ENCODE results near the gene MGP.

MGP gene

DNA sequence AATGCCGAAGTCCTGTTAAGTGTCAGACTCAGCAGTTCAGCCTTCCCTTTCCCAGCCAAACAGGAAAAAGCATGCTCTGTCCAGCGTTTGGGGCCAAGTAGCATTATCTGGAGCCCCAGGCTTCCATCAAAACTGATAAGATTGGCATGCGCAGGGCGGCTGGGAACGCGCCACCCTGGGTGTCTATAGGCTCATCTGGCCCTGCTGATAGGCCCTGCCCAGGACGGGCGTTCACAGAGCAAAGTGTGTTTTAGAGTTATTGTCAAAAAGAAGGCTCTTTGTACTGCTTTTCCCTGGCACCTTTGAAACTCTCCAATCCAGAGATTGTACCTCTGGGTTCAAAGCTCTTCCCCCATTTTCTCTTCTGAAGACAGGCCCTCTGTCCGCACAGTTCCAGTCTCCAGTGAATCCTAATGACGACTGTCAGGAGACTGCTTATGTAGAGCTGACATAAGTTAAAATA is 42.2 kb downstream of the MGP start, which contains the start of gene ART4:
TSS of gene ART4 (minus strand) at position 102 of the 463 bp plus-strand sequence. CDS start 413 bp downstream, outside the sequence.
- peaks cover 20% of the 10 kb centered on the region for H3K4me1 ChIP-seq (ENCODE audit: control insufficient read depth, insufficient read depth, low read length, poor library complexity, severe bottlenecking)
- H3K4me3 ChIP-seq (ENCODE audit: extremely low read depth, insufficient read depth, low read length, poor library complexity, severe bottlenecking): no peak within 1 kb of the TSS

DNA sequence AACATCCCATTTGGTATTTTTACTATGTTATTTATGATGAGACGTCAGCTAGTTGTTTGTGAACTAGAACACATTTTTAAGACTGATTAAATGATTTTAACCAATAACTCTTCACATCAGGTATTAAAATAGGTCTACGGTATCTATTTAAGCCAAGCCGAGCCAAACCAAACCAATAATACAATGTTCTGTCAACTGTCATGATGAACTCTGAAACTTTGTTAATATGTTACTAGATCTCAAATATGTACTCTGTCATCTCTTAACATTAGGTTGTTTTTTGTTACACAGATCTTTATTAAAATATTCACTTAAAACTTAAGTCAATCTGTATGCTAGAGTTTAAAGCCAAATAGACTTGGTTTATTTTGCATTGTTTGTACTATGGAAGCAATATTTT is 43.3 kb downstream of the MGP start:
- H3K4me1 ChIP-seq (ENCODE audit: control insufficient read depth, insufficient read depth, low read length, poor library complexity, severe bottlenecking): peaks cover 20% of the 10 kb centered on the region
- no peak overlapping the region for H3K27ac ChIP-seq (ENCODE audit: low read depth, low read length, severe bottlenecking)
- H3K36me3 ChIP-seq (ENCODE audit: control insufficient read depth, insufficient read depth, low read length): peaks cover 15% of the 10 kb centered on the region
- no peak overlapping the region for H3K4me3 ChIP-seq (ENCODE audit: extremely low read depth, insufficient read depth, low read length, poor library complexity, severe bottlenecking)
- H3K9me3 ChIP-seq (ENCODE audit: control insufficient read depth, low read length): no peaks in the 10 kb centered on the region
- WGBS, 2 experiments (ENCODE audit: insufficient coverage in 2 of 2): no CpG with 5 or more reads among the region's 3 CpGs

More for the DNA sequence above, 42.2 kb downstream of the MGP start, which contains the start of gene ART4:
- Histone ChIP-seq H3K36me3 (ENCODE audit: control insufficient read depth, insufficient read depth, low read length) (peaks cover 12% of the 10 kb centered on the region), H3K27ac (ENCODE audit: low read depth, low read length, severe bottlenecking) (peak within 1 kb of the TSS; percentile 50), H3K9me3 (ENCODE audit: control insufficient read depth, low read length) (no peaks in the 10 kb centered on the region)
- 78 to 87% methylated on average over 6 to 7 of the region's 10 CpGs for WGBS, 2 experiments (ENCODE audit: insufficient coverage in 2 of 2)

DNA sequence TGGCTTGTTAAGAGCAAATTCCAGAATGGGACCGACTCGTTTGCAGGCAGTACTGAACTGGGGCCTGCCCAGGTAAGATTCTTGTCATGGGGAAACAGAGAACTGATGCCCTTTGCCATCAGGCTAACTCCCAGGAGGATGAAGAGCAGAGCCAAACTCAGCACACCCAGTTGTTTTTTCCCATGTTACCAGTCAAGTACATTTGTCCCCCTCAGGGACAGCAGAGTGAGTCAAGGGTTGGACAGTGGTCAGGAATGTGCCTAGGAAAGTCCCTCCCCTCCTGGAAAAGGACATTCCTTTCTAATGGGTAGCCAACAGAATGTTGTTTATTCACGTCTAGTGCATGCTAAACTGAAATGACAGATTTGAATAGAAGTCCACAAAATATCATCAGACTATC is 43.9 kb downstream of the MGP start:
- Histone ChIP-seq H3K27ac (ENCODE audit: low read depth, low read length, severe bottlenecking) (peak overlapping the region; percentile 30), H3K9me3 (ENCODE audit: control insufficient read depth, low read length) (no peaks in the 10 kb centered on the region), H3K4me3 (ENCODE audit: extremely low read depth, insufficient read depth, low read length, poor library complexity, severe bottlenecking) (no peak overlapping the region), H3K4me1 (ENCODE audit: control insufficient read depth, insufficient read depth, low read length, poor library complexity, severe bottlenecking) (peaks cover 20% of the 10 kb centered on the region), H3K36me3 (ENCODE audit: control insufficient read depth, insufficient read depth, low read length) (peaks cover 15% of the 10 kb centered on the region)
- WGBS, 2 experiments (ENCODE audit: insufficient coverage in 2 of 2): 64 to 86% methylated on average over 2 to 3 of the region's 3 CpGs

DNA sequence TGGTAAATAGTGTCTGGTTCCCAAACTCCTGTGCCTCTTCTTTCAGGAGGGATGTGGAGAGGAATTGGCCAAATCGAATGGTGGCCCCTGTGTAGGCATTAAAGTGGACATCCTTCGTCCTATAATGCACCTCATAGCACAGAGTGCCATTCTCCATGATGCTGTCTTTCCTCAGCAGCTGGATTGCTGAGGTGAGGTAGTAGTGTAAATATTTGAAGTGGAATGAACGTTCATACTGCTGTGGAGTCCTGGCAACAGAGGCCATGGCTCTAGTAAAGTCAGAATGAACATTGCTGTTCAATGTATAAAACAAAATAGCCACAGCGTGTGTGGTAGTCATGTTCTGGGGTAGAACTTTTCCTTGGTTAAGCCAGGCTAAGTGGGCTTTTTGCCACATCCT is 45.0 kb downstream of the MGP start:
- no peaks in the 10 kb centered on the region for H3K9me3 ChIP-seq (ENCODE audit: control insufficient read depth, low read length)
- peaks cover 26% of the 10 kb centered on the region for H3K4me1 ChIP-seq (ENCODE audit: control insufficient read depth, insufficient read depth, low read length, poor library complexity, severe bottlenecking)
- peaks cover 15% of the 10 kb centered on the region for H3K36me3 ChIP-seq (ENCODE audit: control insufficient read depth, insufficient read depth, low read length)
- H3K27ac ChIP-seq (ENCODE audit: low read depth, low read length, severe bottlenecking): no peak overlapping the region
- H3K4me3 ChIP-seq (ENCODE audit: extremely low read depth, insufficient read depth, low read length, poor library complexity, severe bottlenecking): no peak overlapping the region
- WGBS, 2 experiments (ENCODE audit: insufficient coverage in 2 of 2): 83 to 100% methylated on average over 1 to 2 of the region's 4 CpGs

DNA sequence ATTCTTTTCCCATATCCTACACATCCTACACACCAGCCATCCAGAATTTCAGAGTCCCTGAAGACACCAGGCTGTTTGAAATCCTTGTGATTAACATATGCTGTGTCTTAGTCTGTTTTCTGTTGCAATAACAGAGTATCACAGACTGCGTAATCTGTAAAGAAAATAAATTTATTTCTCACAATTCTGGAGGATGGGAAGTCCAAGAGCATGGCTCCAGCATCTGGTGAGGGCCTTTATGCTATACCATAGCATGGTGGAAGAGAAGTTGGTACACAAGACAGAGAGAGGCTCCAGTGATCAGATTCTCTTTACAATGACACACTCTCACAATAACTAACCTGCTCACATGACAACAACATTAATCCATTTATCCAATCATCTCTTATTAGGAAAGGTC is 46.4 kb downstream of the MGP start:
- WGBS, 2 experiments (ENCODE audit: insufficient coverage in 2 of 2): no CpG with 5 or more reads among the region's 1 CpG
- no peak overlapping the region for H3K27ac ChIP-seq (ENCODE audit: low read depth, low read length, severe bottlenecking)
- H3K9me3 ChIP-seq (ENCODE audit: control insufficient read depth, low read length): no peaks in the 10 kb centered on the region
- H3K4me1 ChIP-seq (ENCODE audit: control insufficient read depth, insufficient read depth, low read length, poor library complexity, severe bottlenecking): peaks cover 34% of the 10 kb centered on the region
- no peak overlapping the region for H3K4me3 ChIP-seq (ENCODE audit: extremely low read depth, insufficient read depth, low read length, poor library complexity, severe bottlenecking)
- H3K36me3 ChIP-seq (ENCODE audit: control insufficient read depth, insufficient read depth, low read length): peaks cover 15% of the 10 kb centered on the region

DNA sequence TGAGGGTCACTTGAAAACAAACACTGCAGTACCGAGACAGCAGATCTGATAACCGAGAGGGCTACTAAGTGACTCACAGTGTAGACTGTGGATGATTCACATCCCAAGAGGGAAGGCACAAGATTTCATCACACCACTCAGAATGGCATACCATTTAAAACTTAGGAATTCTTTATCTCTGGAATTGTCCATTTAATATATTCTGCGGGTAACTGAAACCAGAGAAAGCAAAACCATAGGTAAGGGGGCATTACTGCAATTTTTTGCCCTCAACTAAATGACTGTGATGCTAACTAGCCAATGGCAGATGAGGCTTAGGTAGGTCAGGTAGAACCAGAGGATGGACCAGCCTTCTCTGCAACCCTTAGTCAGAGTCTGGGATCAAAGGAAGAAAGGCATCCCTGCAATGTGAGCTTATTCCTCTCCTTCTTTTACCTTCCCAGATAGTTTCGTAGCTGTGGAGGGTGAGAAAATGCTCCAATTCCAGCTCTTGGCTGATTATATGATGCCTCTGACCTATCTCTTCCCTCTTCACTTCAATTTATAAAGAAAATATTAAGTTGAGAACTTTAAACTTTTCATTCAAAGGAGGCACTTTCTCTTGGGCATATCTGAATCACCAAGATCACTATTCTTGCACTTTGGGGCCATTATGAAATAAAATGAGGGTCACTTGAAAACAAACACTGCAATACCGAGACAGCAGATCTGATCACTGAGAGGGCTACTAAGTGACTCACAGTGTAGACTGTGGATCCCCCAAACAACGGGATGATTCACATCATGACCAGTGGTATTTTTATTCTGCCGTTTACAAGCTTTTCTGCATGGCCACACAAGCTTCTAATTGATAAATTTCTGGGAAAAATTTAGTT is 49.1 kb downstream of the MGP start:
- peaks cover 15% of the 10 kb centered on the region for H3K36me3 ChIP-seq (ENCODE audit: control insufficient read depth, insufficient read depth, low read length)
- H3K4me3 ChIP-seq (ENCODE audit: extremely low read depth, insufficient read depth, low read length, poor library complexity, severe bottlenecking): no peak overlapping the region
- H3K4me1 ChIP-seq (ENCODE audit: control insufficient read depth, insufficient read depth, low read length, poor library complexity, severe bottlenecking): peaks cover 32% of the 10 kb centered on the region
- WGBS, 2 experiments (ENCODE audit: insufficient coverage in 2 of 2): 79% methylated on average over 3 to 4 of the region's 7 CpGs
- peak overlapping the region; percentile 98 for H3K27ac ChIP-seq (ENCODE audit: low read depth, low read length, severe bottlenecking)
- H3K9me3 ChIP-seq (ENCODE audit: control insufficient read depth, low read length): no peaks in the 10 kb centered on the region

DNA sequence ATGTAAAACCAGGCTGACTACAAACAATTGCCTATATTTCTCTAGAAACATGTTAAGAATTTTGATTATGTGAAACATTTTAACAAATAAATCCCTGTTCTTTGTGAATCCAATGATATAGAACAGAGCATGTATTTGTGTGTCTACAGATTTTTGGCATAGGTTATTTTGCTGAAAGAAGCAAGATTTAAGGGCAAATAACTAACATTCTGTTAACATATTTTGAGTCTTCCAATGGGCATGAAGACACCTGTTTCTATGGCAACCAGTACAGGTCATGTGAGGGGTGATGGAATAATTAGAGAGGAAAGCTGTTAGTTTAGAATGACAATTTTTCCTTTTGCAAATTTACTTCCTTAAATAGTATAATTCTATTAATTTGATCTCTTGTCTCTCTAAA is 51.1 kb downstream of the MGP start:
- H3K4me3 ChIP-seq (ENCODE audit: extremely low read depth, insufficient read depth, low read length, poor library complexity, severe bottlenecking): no peak overlapping the region
- H3K9me3 ChIP-seq (ENCODE audit: control insufficient read depth, low read length): no peaks in the 10 kb centered on the region
- peaks cover 6% of the 10 kb centered on the region for H3K36me3 ChIP-seq (ENCODE audit: control insufficient read depth, insufficient read depth, low read length)
- peaks cover 29% of the 10 kb centered on the region for H3K4me1 ChIP-seq (ENCODE audit: control insufficient read depth, insufficient read depth, low read length, poor library complexity, severe bottlenecking)
- peak overlapping the region; percentile 98 for H3K27ac ChIP-seq (ENCODE audit: low read depth, low read length, severe bottlenecking)

DNA sequence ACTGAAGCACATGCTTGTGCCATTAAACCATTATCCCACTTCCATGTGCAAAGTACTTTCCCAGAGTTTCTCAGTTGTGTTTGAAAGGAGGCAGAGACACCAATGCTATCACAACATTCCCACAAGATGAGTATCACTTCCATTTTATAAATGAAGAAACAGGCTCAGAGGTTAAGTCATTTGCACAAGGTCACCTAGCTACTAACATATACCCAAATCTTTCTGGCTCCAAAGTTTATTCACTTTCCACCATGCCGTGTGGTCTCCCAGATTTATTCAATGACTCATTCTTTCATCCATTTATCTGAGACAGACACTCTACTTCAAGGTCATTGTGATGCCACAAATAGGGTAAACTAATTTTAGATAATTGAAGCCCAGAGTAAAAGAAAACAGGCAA is 51.7 kb downstream of the MGP start:
- 83 to 86% methylated on average over 1 of the region's 1 CpG for WGBS, 2 experiments (ENCODE audit: insufficient coverage in 2 of 2)
- Histone ChIP-seq H3K4me3 (ENCODE audit: extremely low read depth, insufficient read depth, low read length, poor library complexity, severe bottlenecking) (no peak overlapping the region), H3K9me3 (ENCODE audit: control insufficient read depth, low read length) (no peaks in the 10 kb centered on the region), H3K4me1 (ENCODE audit: control insufficient read depth, insufficient read depth, low read length, poor library complexity, severe bottlenecking) (peaks cover 29% of the 10 kb centered on the region), H3K27ac (ENCODE audit: low read depth, low read length, severe bottlenecking) (peak overlapping the region; percentile 98), H3K36me3 (ENCODE audit: control insufficient read depth, insufficient read depth, low read length) (peaks cover 3% of the 10 kb centered on the region)

DNA sequence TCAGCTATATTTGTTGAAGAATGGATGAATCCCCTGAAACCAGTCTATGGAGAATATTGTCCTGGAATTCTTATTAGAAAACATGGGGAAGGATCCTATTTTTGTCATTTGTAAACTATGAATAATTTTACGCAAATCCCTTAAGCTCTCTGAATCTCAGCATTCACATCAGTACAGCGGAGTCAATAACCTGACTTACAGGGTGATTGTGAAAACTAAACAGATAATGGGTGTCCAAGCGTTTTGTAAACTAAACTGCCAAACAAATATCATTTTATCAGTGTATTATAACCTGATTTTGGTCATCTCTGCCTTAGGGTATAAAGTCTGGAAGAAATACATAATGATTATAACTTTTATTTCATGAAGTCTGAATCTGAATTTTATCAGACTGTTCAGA is 52.3 kb downstream of the MGP start:
- WGBS, 2 experiments (ENCODE audit: insufficient coverage in 2 of 2): 100% methylated on average over 1 of the region's 3 CpGs; no CpG with 5 or more reads in 1 of the 2 experiments
- no peaks in the 10 kb centered on the region for H3K9me3 ChIP-seq (ENCODE audit: control insufficient read depth, low read length)
- H3K4me3 ChIP-seq (ENCODE audit: extremely low read depth, insufficient read depth, low read length, poor library complexity, severe bottlenecking): no peak overlapping the region
- peak overlapping the region; percentile 98 for H3K27ac ChIP-seq (ENCODE audit: low read depth, low read length, severe bottlenecking)
- peaks cover 29% of the 10 kb centered on the region for H3K4me1 ChIP-seq (ENCODE audit: control insufficient read depth, insufficient read depth, low read length, poor library complexity, severe bottlenecking)
- H3K36me3 ChIP-seq (ENCODE audit: control insufficient read depth, insufficient read depth, low read length): peaks cover 3% of the 10 kb centered on the region
